ENCODE data around the gene NOX5. TPM values are rescaled to one million over a fixed set of nuclear protein-coding genes. Genes with fewer than 3 reads are reported as not detected.

NOX5 gene
- total and polyA plus RNA-seq, 2 donors (not counting 1 experiment from before 2014, with no cell fraction given): 0.25 to 0.33 TPM

- Histone ChIP-seq H2AFZ (ENCODE audit: low read length) (no peak overlapping the region), H3K9ac (ENCODE audit: insufficient read depth, low read length) (no peak overlapping the region), H3K9me3 (ENCODE audit: control insufficient read depth, insufficient read depth, low read depth, low read length) (no peaks in the 10 kb centered on the region), H3K4me3 (replicated peaks in 1 of 4; ENCODE audit: control extremely low read depth in 1 of 4, insufficient read depth in 1 of 4, low read depth in 3 of 4, low read length in 4 of 4) (no peak overlapping the region), H3K4me1 (ENCODE audit: control insufficient read depth, extremely low read depth, insufficient read depth, low read length) (no peaks in the 10 kb centered on the region), H4K20me1 (ENCODE audit: control insufficient read depth, extremely low read depth, insufficient read depth, low read length) (no peaks in the 10 kb centered on the region), H3K36me3 (ENCODE audit: control insufficient read depth, insufficient read depth, low read length) (no peaks in the 10 kb centered on the region), H3K27ac (ENCODE audit: insufficient read depth, low read length) (no peak overlapping the region), H3K27me3 (ENCODE audit: control insufficient read depth, insufficient read depth, low read length) (no peaks in the 10 kb centered on the region), H3K4me2 (ENCODE audit: extremely low read depth, insufficient read depth, low read length) (no peak overlapping the region), H3K79me2 (ENCODE audit: control insufficient read depth, insufficient read depth, low read length) (no peaks in the 10 kb centered on the region)
- DNase-seq (ENCODE audit: low read depth in 2 of 2): peak in 1 of 2 donors; percentile 27
- TF ChIP-seq EZH2 (IDR thresholded peaks at IDR 0.05; ENCODE audit: low read length, missing control alignments): no peak
- no peak for TF ChIP-seq CTCF (conservative IDR thresholded peaks at IDR 0.05 in 1 of 2, IDR thresholded peaks at IDR 0.05 in 1 of 2; ENCODE audit: low read depth in 1 of 2, low read length in 2 of 2)
Observed at GRCh38 chr15:69075440-69075839, 60.9 kb downstream of the NOX5 start.

GRCh38 chr15:69076756-69077155, 62.3 kb downstream of the NOX5 start:
- no peaks in the 10 kb centered on the region for H4K20me1 ChIP-seq (ENCODE audit: control insufficient read depth, extremely low read depth, insufficient read depth, low read length)
- H3K4me1 ChIP-seq (ENCODE audit: control insufficient read depth, extremely low read depth, insufficient read depth, low read length): peaks cover 7% of the 10 kb centered on the region
- H3K9ac ChIP-seq (ENCODE audit: insufficient read depth, low read length): no peak overlapping the region
- H3K4me2 ChIP-seq (ENCODE audit: extremely low read depth, insufficient read depth, low read length): no peak overlapping the region
- H3K27me3 ChIP-seq (ENCODE audit: control insufficient read depth, insufficient read depth, low read length): no peaks in the 10 kb centered on the region
- TF ChIP-seq CTCF (conservative IDR thresholded peaks at IDR 0.05 in 1 of 2, IDR thresholded peaks at IDR 0.05 in 1 of 2; ENCODE audit: low read depth in 1 of 2, low read length in 2 of 2): no peak
- TF ChIP-seq EZH2 (IDR thresholded peaks at IDR 0.05; ENCODE audit: low read length, missing control alignments): no peak
- H2AFZ ChIP-seq (ENCODE audit: low read length): no peak overlapping the region
- no peak for DNase-seq (ENCODE audit: low read depth in 2 of 2)
- H3K9me3 ChIP-seq (ENCODE audit: control insufficient read depth, insufficient read depth, low read depth, low read length): no peaks in the 10 kb centered on the region
- H3K4me3 ChIP-seq (replicated peaks in 1 of 4; ENCODE audit: control extremely low read depth in 1 of 4, insufficient read depth in 1 of 4, low read depth in 3 of 4, low read length in 4 of 4): no peak overlapping the region
- H3K79me2 ChIP-seq (ENCODE audit: control insufficient read depth, insufficient read depth, low read length): no peaks in the 10 kb centered on the region
- H3K36me3 ChIP-seq (ENCODE audit: control insufficient read depth, insufficient read depth, low read length): no peaks in the 10 kb centered on the region
- no peak overlapping the region for H3K27ac ChIP-seq (ENCODE audit: insufficient read depth, low read length)

GRCh38 chr15:69078638-69079037, 64.1 kb downstream of the NOX5 start:
- Histone ChIP-seq H3K4me3 (replicated peaks in 1 of 4; ENCODE audit: control extremely low read depth in 1 of 4, insufficient read depth in 1 of 4, low read depth in 3 of 4, low read length in 4 of 4) (no peak overlapping the region), H2AFZ (ENCODE audit: low read length) (no peak overlapping the region), H3K9me3 (ENCODE audit: control insufficient read depth, insufficient read depth, low read depth, low read length) (no peaks in the 10 kb centered on the region), H3K9ac (ENCODE audit: insufficient read depth, low read length) (no peak overlapping the region), H3K27ac (ENCODE audit: insufficient read depth, low read length) (no peak overlapping the region), H3K4me1 (ENCODE audit: control insufficient read depth, extremely low read depth, insufficient read depth, low read length) (peaks cover 10% of the 10 kb centered on the region), H3K79me2 (ENCODE audit: control insufficient read depth, insufficient read depth, low read length) (no peaks in the 10 kb centered on the region), H3K36me3 (ENCODE audit: control insufficient read depth, insufficient read depth, low read length) (no peaks in the 10 kb centered on the region), H3K27me3 (ENCODE audit: control insufficient read depth, insufficient read depth, low read length) (no peaks in the 10 kb centered on the region), H4K20me1 (ENCODE audit: control insufficient read depth, extremely low read depth, insufficient read depth, low read length) (no peaks in the 10 kb centered on the region), H3K4me2 (ENCODE audit: extremely low read depth, insufficient read depth, low read length) (no peak overlapping the region)
- TF ChIP-seq CTCF (conservative IDR thresholded peaks at IDR 0.05 in 1 of 2, IDR thresholded peaks at IDR 0.05 in 1 of 2; ENCODE audit: low read depth in 1 of 2, low read length in 2 of 2) (no peak), EZH2 (IDR thresholded peaks at IDR 0.05; ENCODE audit: low read length, missing control alignments) (no peak)
- DNase-seq (ENCODE audit: low read depth in 2 of 2): no peak
